ENCODE results near the gene KRT4.

KRT4 gene

DNA sequence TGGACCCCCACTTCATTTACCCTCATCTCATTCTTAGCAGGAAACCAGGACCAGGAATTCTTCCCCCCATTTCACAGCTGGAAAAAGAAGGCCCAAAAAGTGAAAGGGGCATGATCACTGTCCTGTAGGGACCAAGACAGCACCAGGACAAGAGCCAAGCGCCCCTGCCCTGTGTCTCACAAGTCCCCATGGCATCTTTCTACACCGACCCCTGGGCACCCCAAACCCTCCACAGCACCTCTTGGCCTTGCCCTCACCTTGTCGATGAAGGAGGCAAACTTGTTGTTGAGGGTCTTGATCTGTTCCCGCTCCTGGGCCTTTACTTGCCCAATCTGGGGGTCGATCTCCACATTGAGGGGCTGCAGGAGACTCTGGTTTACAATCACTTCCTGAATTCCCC, 37.5 kb downstream of the KRT4 start:
- Histone ChIP-seq H3K9ac (no peak overlapping the region), H3K9me3 (no peaks in the 10 kb centered on the region), H3K36me3 (no peaks in the 10 kb centered on the region), H3K27me3 (no peaks in the 10 kb centered on the region), H4K20me1 (no peaks in the 10 kb centered on the region), H3K27ac (no peak overlapping the region), H3K4me1 (no peaks in the 10 kb centered on the region), H3K4me2 (no peak overlapping the region), H3K4me3 (no peak overlapping the region)
- TF ChIP-seq Cebpa-rat (IDR thresholded peaks at IDR 0.05): no peak

DNA sequence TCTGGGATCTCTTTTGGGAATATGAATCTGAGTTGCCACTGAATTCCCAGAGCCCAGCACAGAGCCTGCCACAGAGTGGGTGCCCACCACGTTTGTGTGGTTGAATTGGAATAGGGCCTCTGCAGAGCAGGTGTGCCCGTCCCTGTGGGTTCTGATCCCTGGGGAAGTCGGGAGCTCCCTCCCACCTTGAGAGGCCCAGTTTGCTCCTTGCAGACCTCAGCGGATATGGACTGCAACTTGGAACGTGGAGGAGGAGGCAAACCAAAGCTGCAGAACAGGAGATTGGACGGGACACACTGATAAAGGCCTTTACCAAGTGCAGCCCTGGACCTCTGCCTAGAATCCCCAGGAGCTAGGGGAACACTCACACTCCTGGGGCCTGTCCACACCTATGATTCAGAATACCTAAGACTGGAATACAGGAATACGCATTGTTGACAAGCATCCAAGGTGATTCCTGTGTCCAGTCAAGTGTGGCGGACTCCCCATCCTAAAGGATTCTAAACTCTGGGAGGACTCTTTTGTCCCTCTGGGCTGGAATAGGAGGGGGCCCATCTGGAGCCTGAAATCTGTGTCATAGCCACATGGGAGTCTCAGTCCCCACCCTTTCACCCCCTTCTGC, 39.2 kb downstream of the KRT4 start:
- no peaks in the 10 kb centered on the region for H3K9me3 ChIP-seq
- H3K36me3 ChIP-seq: no peaks in the 10 kb centered on the region
- H3K4me1 ChIP-seq: no peaks in the 10 kb centered on the region
- H3K9ac ChIP-seq: no peak overlapping the region
- TF ChIP-seq Cebpa-rat (IDR thresholded peaks at IDR 0.05): no peak
- no peaks in the 10 kb centered on the region for H3K27me3 ChIP-seq
- H3K4me3 ChIP-seq: no peak overlapping the region
- no peaks in the 10 kb centered on the region for H4K20me1 ChIP-seq
- no peak overlapping the region for H3K27ac ChIP-seq
- H3K4me2 ChIP-seq: no peak overlapping the region

DNA sequence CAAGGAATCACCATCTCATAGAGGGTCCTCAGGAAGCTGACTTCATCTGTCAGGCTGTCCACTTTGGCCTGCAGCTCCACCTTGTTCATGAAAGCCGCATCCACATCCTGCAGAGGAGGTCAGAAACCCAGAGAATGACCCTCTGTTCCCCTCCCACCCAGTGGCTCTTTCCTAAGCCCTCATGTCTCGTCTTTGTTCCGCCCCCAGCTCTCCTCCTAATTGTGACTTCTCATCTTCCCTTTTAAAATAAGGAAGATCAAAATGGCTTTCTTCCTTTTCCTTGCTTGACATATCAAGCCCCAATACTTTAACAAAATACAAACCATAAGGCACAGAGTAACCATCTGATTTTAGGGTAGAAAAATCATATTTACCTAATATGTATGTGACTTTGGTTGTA, 41.1 kb downstream of the KRT4 start:
- no peak overlapping the region for H3K9ac ChIP-seq
- no peaks in the 10 kb centered on the region for H3K4me1 ChIP-seq
- H3K27ac ChIP-seq: no peak overlapping the region
- H3K4me2 ChIP-seq: no peak overlapping the region
- no peak overlapping the region for H3K4me3 ChIP-seq
- H3K9me3 ChIP-seq: no peaks in the 10 kb centered on the region
- TF ChIP-seq Cebpa-rat (IDR thresholded peaks at IDR 0.05): no peak
- no peaks in the 10 kb centered on the region for H3K27me3 ChIP-seq
- no peaks in the 10 kb centered on the region for H3K36me3 ChIP-seq
- no peaks in the 10 kb centered on the region for H4K20me1 ChIP-seq

DNA sequence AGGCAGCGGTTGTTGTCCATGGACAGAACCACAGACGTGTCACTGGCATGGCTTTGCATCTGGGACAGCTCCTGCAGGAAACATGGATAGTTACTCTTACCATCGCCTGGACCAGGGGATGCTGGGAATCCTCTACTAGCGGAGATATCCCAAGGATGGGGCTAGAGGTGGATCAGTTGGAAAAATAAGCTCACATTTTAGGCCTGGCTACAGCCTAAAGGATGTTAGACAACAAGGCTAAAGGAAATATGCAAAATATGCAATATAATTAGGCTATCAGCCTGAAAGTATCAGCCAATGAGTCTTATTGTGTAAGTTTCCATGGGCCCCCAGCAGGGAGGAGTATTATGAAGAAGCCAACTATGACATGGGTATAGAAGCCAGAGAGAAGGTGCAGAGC, 41.7 kb downstream of the KRT4 start:
- Histone ChIP-seq H4K20me1 (no peaks in the 10 kb centered on the region), H3K36me3 (no peaks in the 10 kb centered on the region), H3K4me2 (no peak overlapping the region), H3K9ac (no peak overlapping the region), H3K4me1 (no peaks in the 10 kb centered on the region), H3K27ac (no peak overlapping the region), H3K4me3 (no peak overlapping the region), H3K9me3 (no peaks in the 10 kb centered on the region), H3K27me3 (no peaks in the 10 kb centered on the region)
- no peak for TF ChIP-seq Cebpa-rat (IDR thresholded peaks at IDR 0.05)

DNA sequence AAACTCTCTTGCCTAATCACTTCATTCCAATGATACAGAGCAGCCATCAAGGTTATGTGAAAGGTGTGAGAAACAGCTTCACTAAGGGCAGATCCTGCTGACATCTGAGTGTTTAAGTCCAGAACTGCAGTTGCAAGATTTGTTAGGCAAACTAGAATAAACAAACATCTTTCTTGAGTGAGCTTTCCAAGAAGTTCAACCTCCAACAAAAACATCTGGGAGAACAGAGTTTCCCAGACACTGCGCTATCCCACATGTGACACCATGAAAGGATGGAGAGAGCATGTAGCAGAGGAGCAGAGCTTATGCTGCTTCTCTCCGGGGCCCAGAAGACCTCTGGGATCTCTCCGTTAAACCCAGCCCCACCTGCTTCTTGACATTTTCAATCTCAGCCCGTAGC, 42.4 kb downstream of the KRT4 start:
- no peak for TF ChIP-seq Cebpa-rat (IDR thresholded peaks at IDR 0.05)
- no peak overlapping the region for H3K4me3 ChIP-seq
- H4K20me1 ChIP-seq: no peaks in the 10 kb centered on the region
- no peak overlapping the region for H3K4me2 ChIP-seq
- no peaks in the 10 kb centered on the region for H3K9me3 ChIP-seq
- no peaks in the 10 kb centered on the region for H3K36me3 ChIP-seq
- H3K9ac ChIP-seq: no peak overlapping the region
- H3K4me1 ChIP-seq: no peaks in the 10 kb centered on the region
- H3K27ac ChIP-seq: no peak overlapping the region
- H3K27me3 ChIP-seq: no peaks in the 10 kb centered on the region

DNA sequence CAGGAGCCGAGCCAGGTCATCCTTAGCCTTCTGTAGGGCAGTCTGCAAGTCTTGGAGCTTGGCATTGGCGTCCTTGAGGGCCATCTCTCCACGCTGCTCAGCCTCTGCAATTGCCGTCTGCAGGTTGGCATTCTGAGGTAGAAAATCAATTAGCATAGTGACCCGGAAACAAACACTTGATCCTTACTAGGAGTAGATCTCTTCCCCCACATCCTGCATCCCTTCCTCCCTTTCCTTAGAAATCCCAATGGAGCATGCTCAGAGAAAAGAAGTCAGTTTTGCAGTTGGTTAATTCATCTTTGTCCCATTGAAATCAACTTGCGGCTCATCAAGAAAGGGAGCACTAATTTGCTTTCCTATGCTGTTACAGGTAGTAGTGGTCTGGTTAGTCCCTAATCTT, 42.8 kb downstream of the KRT4 start:
- no peak for TF ChIP-seq Cebpa-rat (IDR thresholded peaks at IDR 0.05)
- Histone ChIP-seq H3K4me3 (no peak overlapping the region), H4K20me1 (no peaks in the 10 kb centered on the region), H3K9ac (no peak overlapping the region), H3K27ac (no peak overlapping the region), H3K4me2 (no peak overlapping the region), H3K9me3 (no peaks in the 10 kb centered on the region), H3K27me3 (no peaks in the 10 kb centered on the region), H3K4me1 (no peaks in the 10 kb centered on the region), H3K36me3 (no peaks in the 10 kb centered on the region)

DNA sequence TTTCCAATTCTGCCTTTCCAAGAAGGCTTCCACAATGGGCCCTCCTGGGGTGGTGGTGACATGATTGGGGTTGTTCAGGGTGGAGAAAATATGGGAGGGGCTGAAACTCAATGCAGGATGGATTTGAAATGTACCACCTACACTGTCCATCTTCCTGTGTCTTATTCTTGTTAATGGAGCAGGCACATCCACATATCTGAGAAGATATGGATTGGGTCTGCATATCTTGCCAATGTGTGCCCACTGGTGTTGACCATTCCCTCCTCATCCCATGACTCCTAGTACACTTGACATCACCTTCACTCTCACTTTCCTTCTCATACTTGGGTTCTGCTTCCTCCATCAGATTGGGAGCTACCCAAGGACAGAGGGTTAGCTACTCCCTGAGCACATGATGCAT, 44.0 kb downstream of the KRT4 start:
- Histone ChIP-seq H3K4me2 (no peak overlapping the region), H3K36me3 (no peaks in the 10 kb centered on the region), H3K27ac (no peak overlapping the region), H3K27me3 (no peaks in the 10 kb centered on the region), H3K9me3 (no peaks in the 10 kb centered on the region), H3K4me1 (no peaks in the 10 kb centered on the region), H3K4me3 (no peak overlapping the region), H3K9ac (no peak overlapping the region), H4K20me1 (no peaks in the 10 kb centered on the region)
- TF ChIP-seq Cebpa-rat (IDR thresholded peaks at IDR 0.05): no peak

DNA sequence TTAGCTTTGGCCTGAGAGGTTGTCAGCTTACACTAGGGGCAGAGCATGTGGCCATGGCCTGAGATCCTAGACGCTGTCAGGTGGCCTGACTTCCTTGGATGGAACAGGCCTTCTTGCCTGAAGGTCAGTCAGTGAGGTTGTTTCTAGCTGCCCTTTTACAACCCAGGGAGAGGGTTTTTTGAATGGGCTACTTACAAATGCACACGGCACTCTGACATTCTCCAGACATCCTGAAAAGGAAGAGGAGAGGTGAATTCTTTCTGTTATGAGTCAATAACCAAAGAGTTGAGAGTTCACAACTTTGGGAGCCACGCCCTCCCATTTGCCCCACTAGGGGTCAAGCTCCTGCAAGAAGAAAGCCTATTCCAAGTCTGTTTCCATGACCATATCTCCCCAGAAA, 44.6 kb downstream of the KRT4 start:
- Histone ChIP-seq H3K9me3 (no peaks in the 10 kb centered on the region), H3K4me2 (no peak overlapping the region), H3K4me1 (no peaks in the 10 kb centered on the region), H3K4me3 (no peak overlapping the region), H3K36me3 (no peaks in the 10 kb centered on the region), H3K27me3 (no peaks in the 10 kb centered on the region), H3K27ac (no peak overlapping the region), H3K9ac (no peak overlapping the region), H4K20me1 (no peaks in the 10 kb centered on the region)
- TF ChIP-seq Cebpa-rat (IDR thresholded peaks at IDR 0.05): no peak

DNA sequence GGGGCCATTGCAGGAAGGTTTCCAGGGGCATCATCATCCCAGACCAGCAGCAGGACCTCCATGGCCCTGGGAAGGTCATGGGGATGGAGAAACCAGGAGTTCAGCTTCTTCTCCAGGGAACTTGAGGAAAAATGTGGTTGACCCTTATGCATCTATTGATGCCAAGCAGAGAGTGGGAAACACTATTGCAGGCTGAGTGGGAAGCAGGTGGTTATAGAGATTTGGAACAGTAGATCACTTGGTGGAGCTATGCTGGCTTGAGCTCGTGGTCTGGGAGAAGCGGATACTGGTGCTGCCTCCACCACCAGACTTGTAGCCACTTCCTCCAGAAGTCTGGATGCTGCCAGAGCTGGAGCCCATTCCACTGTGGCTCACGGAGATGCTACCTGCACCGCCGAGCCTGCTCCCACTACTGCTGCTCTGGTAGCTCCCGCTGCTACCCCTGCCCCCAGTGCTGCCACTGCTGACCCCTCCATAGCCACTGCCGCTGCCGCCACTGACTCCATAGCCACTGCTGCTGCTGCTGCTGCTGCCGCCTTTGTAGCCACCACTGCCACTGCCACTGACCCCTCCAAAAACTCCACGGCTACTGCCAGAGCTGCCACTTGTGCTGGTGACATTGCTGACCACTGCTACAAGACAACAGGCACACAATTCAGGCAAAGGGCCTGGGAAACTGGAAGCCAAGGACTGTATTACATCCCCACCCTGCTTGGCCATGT, 45.3 kb downstream of the KRT4 start:
- no peaks in the 10 kb centered on the region for H3K4me1 ChIP-seq
- H3K4me2 ChIP-seq: no peak overlapping the region
- no peaks in the 10 kb centered on the region for H3K9me3 ChIP-seq
- no peak overlapping the region for H3K27ac ChIP-seq
- H3K4me3 ChIP-seq: no peak overlapping the region
- no peaks in the 10 kb centered on the region for H4K20me1 ChIP-seq
- no peak overlapping the region for H3K9ac ChIP-seq
- no peaks in the 10 kb centered on the region for H3K36me3 ChIP-seq
- no peak for TF ChIP-seq Cebpa-rat (IDR thresholded peaks at IDR 0.05)
- H3K27me3 ChIP-seq: no peaks in the 10 kb centered on the region

DNA sequence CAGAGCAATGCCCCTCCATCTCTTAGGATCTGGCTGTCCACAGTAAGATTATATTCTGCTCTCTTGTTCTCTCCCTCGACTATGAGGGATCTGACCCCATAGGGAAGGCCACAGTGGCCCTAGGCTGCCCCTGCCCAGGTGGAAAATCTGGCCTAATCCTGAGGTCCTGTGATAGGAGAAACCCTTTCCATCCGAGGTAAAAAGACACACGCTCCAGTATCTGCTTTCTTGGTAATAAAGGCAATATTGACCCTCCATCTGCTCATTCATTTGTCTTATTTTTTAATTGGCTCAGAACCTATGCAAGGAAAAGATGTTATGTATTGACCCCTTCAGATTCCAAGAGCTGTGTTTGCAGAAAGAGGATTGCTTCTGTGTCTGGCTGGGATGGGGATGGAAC, 46.5 kb downstream of the KRT4 start:
- no peaks in the 10 kb centered on the region for H3K36me3 ChIP-seq
- no peaks in the 10 kb centered on the region for H3K9me3 ChIP-seq
- no peak for TF ChIP-seq Cebpa-rat (IDR thresholded peaks at IDR 0.05)
- no peak overlapping the region for H3K4me3 ChIP-seq
- no peak overlapping the region for H3K9ac ChIP-seq
- no peaks in the 10 kb centered on the region for H4K20me1 ChIP-seq
- no peak overlapping the region for H3K27ac ChIP-seq
- H3K27me3 ChIP-seq: no peaks in the 10 kb centered on the region
- no peak overlapping the region for H3K4me2 ChIP-seq
- no peaks in the 10 kb centered on the region for H3K4me1 ChIP-seq

DNA sequence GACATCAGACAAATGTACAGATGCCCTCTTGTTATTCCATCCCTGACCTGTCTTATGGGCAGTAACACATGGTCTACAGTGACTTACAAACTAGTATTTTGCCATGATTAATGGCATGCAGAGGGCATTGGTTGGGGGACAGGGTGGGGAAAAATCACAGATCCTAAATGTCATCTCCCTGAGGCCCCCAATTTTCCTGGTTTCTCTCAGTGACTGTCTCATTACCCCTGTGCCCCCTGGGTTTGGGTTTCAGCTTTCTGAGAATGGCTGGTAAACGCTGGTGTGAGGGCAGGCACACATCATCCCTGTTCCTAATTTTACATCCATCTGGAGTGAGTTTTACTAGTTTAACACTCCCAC, 46.9 kb downstream of the KRT4 start:
- Histone ChIP-seq H4K20me1 (no peaks in the 10 kb centered on the region), H3K4me3 (no peak overlapping the region), H3K4me2 (no peak overlapping the region), H3K27ac (no peak overlapping the region), H3K4me1 (no peaks in the 10 kb centered on the region), H3K9ac (no peak overlapping the region), H3K27me3 (no peaks in the 10 kb centered on the region), H3K9me3 (peaks cover 4% of the 10 kb centered on the region), H3K36me3 (no peaks in the 10 kb centered on the region)
- no peak for TF ChIP-seq Cebpa-rat (IDR thresholded peaks at IDR 0.05)

Measured in BLaER1 (cell line).